Measurements from ENCODE around the gene P2RX4. TPM values are rescaled to one million over a fixed set of nuclear protein-coding genes. Genes with fewer than 3 reads are reported as not detected.

P2RX4 gene
- polyA plus RNA-seq, 3 donors: 61.8 to 87.7 (median 74.7) TPM

DNA sequence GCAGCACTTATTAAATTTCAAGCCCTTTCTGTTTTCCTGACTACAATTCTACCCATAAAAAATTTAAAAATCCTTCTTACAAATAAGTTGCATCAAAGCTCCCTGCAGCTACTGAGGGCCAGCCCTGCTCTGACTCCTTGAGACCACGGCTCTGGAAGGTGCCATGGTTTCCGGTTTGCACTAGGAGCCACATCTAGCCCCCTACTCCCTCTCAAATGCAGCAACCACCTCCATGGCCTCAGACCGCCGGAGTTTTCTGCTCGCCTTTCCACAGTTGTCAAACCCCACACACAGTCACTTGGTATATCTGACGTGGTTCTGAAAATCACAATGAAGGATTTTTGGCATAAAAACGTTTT lies 30.1 kb downstream of the P2RX4 start:
- DNase-seq: no peak
- Histone ChIP-seq H3K27me3 (ENCODE audit: control insufficient read depth in 2 of 2, insufficient read depth in 2 of 2, low read length in 2 of 2) (no peaks in the 10 kb centered on the region), H3K4me2 (replicated peaks; ENCODE audit: extremely low read depth, low read length, poor library complexity, severe bottlenecking) (peak overlapping the region; percentile 61), H3K79me2 (ENCODE audit: insufficient read depth, low read length) (peaks cover 12% of the 10 kb centered on the region), H3K9ac (ENCODE audit: insufficient read depth, low read length, poor library complexity, severe bottlenecking) (peak overlapping the region; percentile 29), H3K36me3 (replicated peaks in 1 of 2; ENCODE audit: control insufficient read depth in 1 of 2, insufficient read depth in 2 of 2, low read length in 2 of 2) (peaks cover 56 to 67% of the 10 kb centered on the region in 2 donors), H3K4me3 (replicated peaks in 1 of 3; ENCODE audit: low read depth in 2 of 3, low read length in 3 of 3) (peak overlapping the region in 1 of 3 experiments; percentile 41), H3K27ac (ENCODE audit: low read depth in 1 of 2, low read length in 2 of 2) (peak overlapping the region; percentile 34 to 81), H2AFZ (ENCODE audit: insufficient read depth, low read depth, low read length, poor library complexity, severe bottlenecking) (no peak overlapping the region), H3K4me1 (ENCODE audit: control insufficient read depth in 1 of 2, insufficient read depth in 2 of 2, low read length in 2 of 2) (peaks cover 41% of the 10 kb centered on the region in 2 donors), H4K20me1 (ENCODE audit: insufficient read depth, low read length) (peaks cover 84% of the 10 kb centered on the region), H3K9me3 (replicated peaks in 1 of 2; ENCODE audit: control insufficient read depth in 1 of 2, insufficient read depth in 1 of 2, low read length in 2 of 2) (no peaks in the 10 kb centered on the region)
- intact Hi-C loops (cut with micrococcal nuclease): no loop called here
- TF ChIP-seq, protein P1, sequence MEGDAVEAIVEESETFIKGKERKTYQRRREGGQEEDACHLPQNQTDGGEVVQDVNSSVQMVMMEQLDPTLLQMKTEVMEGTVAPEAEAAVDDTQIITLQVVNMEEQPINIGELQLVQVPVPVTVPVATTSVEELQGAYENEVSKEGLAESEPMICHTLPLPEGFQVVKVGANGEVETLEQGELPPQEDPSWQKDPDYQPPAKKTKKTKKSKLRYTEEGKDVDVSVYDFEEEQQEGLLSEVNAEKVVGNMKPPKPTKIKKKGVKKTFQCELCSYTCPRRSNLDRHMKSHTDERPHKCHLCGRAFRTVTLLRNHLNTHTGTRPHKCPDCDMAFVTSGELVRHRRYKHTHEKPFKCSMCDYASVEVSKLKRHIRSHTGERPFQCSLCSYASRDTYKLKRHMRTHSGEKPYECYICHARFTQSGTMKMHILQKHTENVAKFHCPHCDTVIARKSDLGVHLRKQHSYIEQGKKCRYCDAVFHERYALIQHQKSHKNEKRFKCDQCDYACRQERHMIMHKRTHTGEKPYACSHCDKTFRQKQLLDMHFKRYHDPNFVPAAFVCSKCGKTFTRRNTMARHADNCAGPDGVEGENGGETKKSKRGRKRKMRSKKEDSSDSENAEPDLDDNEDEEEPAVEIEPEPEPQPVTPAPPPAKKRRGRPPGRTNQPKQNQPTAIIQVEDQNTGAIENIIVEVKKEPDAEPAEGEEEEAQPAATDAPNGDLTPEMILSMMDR (IDR thresholded peaks at IDR 0.05): no peak
- Mint-ChIP-seq H3K27me3 (ENCODE audit: low read depth in 3 of 3) (peaks cover 0 to 2% (median 2%) of the 10 kb centered on the region in 3 donors), H3K36me3 (peaks cover 54 to 73% of the 10 kb centered on the region in 2 donors), H3K27ac (peak overlapping the region; percentile 80 to 93 (median 88)), H3K9me3 (peaks cover 0 to 3% (median 0%) of the 10 kb centered on the region in 7 donors), H3K4me1 (peaks cover 48% of the 10 kb centered on the region), H3K4me3 (peak overlapping the region; percentile 62 to 74)
- 68% methylated on average over 7 of the region's 7 CpGs for WGBS (ENCODE audit: insufficient coverage)

DNA sequence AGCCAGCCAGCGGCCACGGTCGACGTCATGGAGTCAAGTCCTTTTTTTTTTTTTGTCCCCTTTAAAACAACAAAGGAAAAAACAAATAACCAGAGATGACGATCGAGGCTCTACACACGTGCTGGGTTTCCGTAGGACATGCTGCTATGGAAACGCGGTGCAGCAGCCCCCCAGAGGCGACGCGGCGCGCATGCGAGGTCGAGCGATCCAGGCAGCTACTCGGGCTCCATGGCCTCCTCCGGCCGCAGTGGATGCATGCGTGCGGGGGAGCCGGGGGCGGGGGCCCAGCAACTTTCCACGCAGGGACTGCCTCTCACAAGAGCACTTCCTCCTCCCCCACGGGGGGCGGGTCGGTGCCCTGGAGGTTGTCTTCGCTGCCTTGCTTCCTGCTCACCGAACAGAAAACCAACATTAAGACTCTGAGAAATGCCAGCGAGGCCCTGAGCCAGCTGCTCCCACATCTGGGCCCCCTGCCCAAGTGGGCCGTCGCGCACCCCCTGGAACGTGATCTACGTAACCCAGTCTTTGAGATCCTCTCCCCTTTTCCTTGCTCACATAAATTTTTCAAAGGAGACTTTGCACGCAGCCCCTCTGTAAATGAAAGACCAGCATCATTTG lies 30.7 kb downstream of the P2RX4 start:
- TF ChIP-seq, protein P1 (IDR thresholded peaks at IDR 0.05): no peak
- Histone ChIP-seq H2AFZ (ENCODE audit: insufficient read depth, low read depth, low read length, poor library complexity, severe bottlenecking) (no peak overlapping the region), H3K4me1 (ENCODE audit: control insufficient read depth in 1 of 2, insufficient read depth in 2 of 2, low read length in 2 of 2) (peaks cover 41% of the 10 kb centered on the region in 2 donors), H3K36me3 (replicated peaks in 1 of 2; ENCODE audit: control insufficient read depth in 1 of 2, insufficient read depth in 2 of 2, low read length in 2 of 2) (peaks cover 56 to 67% of the 10 kb centered on the region in 2 donors), H3K27me3 (ENCODE audit: control insufficient read depth in 2 of 2, insufficient read depth in 2 of 2, low read length in 2 of 2) (no peaks in the 10 kb centered on the region), H3K79me2 (ENCODE audit: insufficient read depth, low read length) (peaks cover 12% of the 10 kb centered on the region), H3K27ac (ENCODE audit: low read depth in 1 of 2, low read length in 2 of 2) (peak overlapping the region; percentile 34 to 81), H3K4me2 (replicated peaks; ENCODE audit: extremely low read depth, low read length, poor library complexity, severe bottlenecking) (peak overlapping the region; percentile 61), H4K20me1 (ENCODE audit: insufficient read depth, low read length) (peaks cover 89% of the 10 kb centered on the region), H3K9ac (ENCODE audit: insufficient read depth, low read length, poor library complexity, severe bottlenecking) (peak overlapping the region; percentile 29), H3K4me3 (replicated peaks in 1 of 3; ENCODE audit: low read depth in 2 of 3, low read length in 3 of 3) (peak overlapping the region in 1 of 3 experiments; percentile 41), H3K9me3 (replicated peaks in 1 of 2; ENCODE audit: control insufficient read depth in 1 of 2, insufficient read depth in 1 of 2, low read length in 2 of 2) (no peaks in the 10 kb centered on the region)
- intact Hi-C loops (cut with micrococcal nuclease): no loop called here
- H3K9me3 Mint-ChIP-seq: peaks cover 0 to 3% (median 0%) of the 10 kb centered on the region in 7 donors
- 20% methylated on average over 19 of the region's 38 CpGs for WGBS (ENCODE audit: insufficient coverage)
- peak overlapping the region; percentile 62 to 74 for H3K4me3 Mint-ChIP-seq
- H3K4me1 Mint-ChIP-seq: peaks cover 48% of the 10 kb centered on the region
- DNase-seq: peak; percentile 67 to 81 (median 72)
- H3K36me3 Mint-ChIP-seq: peaks cover 56 to 74% of the 10 kb centered on the region in 2 donors
- H3K27me3 Mint-ChIP-seq (ENCODE audit: low read depth in 3 of 3): peaks cover 0 to 2% (median 2%) of the 10 kb centered on the region in 3 donors
- H3K27ac Mint-ChIP-seq: peak overlapping the region; percentile 80 to 93 (median 90)
